Neural progenitor cell (in vitro differentiated cells): ENCODE data around the gene RAP1A. TPM values are rescaled to one million over a fixed set of nuclear protein-coding genes. Genes with fewer than 3 reads are reported as not detected.

Source experiments
- DNase-seq: peaks from one replicate; pipeline ENCODE4 v3.0.0-alpha.2; 2016; ENCODE audit warnings: low spot score
- H2AFZ ChIP-seq: fragments of 200-600 bp; sonication (generic); replicated peaks from 2 replicates; pipeline ENCODE4 v1.6.1; 2016; ENCODE audit warnings: antibody characterized with exemption
- H3F3A ChIP-seq: fragments of 200-600 bp; sonication (generic); 2 replicates; pipeline ENCODE4 v1.6.1; 2016; ENCODE audit warnings: antibody characterized with exemption, low read depth
- H3K27ac ChIP-seq: fragments of 200-600 bp; sonication (generic); 2 replicates; pipeline ENCODE4 v1.5.1; 2016; ENCODE audit warnings: mild to moderate bottlenecking
- H3K27me3 ChIP-seq: fragments of 200-600 bp; sonication (generic); 2 replicates; pipeline ENCODE4 v1.6.1; 2016; ENCODE audit warnings: mild to moderate bottlenecking, moderate library complexity
- H3K36me3 ChIP-seq: fragments of 200-600 bp; sonication (generic); 2 replicates; pipeline ENCODE4 v1.5.1; 2016
- H3K4me1 ChIP-seq: fragments of 200-600 bp; sonication (generic); 2 replicates; pipeline ENCODE4 v1.6.1; 2016; ENCODE audit warnings: mixed run types
- H3K4me2 ChIP-seq: fragments of 200-600 bp; sonication (generic); 2 replicates; pipeline ENCODE4 v1.6.1; 2016
- H3K4me3 ChIP-seq: fragments of 200-600 bp; sonication (generic); 2 replicates; pipeline ENCODE4 v1.5.1; 2016
- H3K79me2 ChIP-seq: fragments of 200-600 bp; sonication (generic); 2 replicates; pipeline ENCODE4 v1.6.1; 2016; ENCODE audit warnings: low read depth
- H3K9ac ChIP-seq: fragments of 200-600 bp; sonication (generic); 2 replicates; pipeline ENCODE4 v1.6.1; 2016
- H3K9me3 ChIP-seq: fragments of 200-600 bp; sonication (generic); 2 replicates; pipeline ENCODE4 v1.5.1; 2016; ENCODE audit warnings: low read depth
- H4K20me1 ChIP-seq: fragments of 200-600 bp; sonication (generic); 2 replicates; pipeline ENCODE4 v1.6.1; 2016; ENCODE audit warnings: low read depth
- H3K27ac Mint-ChIP-seq: 3 replicates; pipeline ENCODE4 v1.8.0; 2021; ENCODE audit warnings: mixed read lengths
- H3K27me3 Mint-ChIP-seq: 2 replicates; pipeline ENCODE4 v1.8.0; 2022; ENCODE audit warnings: low read depth, mild to moderate bottlenecking, inconsistent platforms, moderate library complexity, mixed read lengths; ENCODE audit not compliant: insufficient read depth
- H3K36me3 Mint-ChIP-seq: 3 replicates; pipeline ENCODE4 v1.8.0; 2021; ENCODE audit warnings: mixed read lengths
- H3K4me1 Mint-ChIP-seq: 3 replicates; pipeline ENCODE4 v1.8.0; 2021; ENCODE audit warnings: mixed read lengths
- H3K4me3 Mint-ChIP-seq: 3 replicates; pipeline ENCODE4 v1.8.0; 2021; ENCODE audit warnings: mild to moderate bottlenecking, moderate library complexity, mixed read lengths
- H3K9me3 Mint-ChIP-seq: 3 replicates; pipeline ENCODE4 v1.8.0; 2020; ENCODE audit warnings: mixed read lengths
- EZH2 ChIP-seq: fragments of 200-600 bp; sonication (generic); IDR thresholded peaks from 2 replicates; pipeline ENCODE4 v1.6.1; 2017; ENCODE audit warnings: antibody characterized with exemption, mild to moderate bottlenecking, moderate library complexity
- EZH2phosphoT487 ChIP-seq: fragments of 200-600 bp; sonication (generic); IDR thresholded peaks from 2 replicates; pipeline ENCODE4 v1.6.1; 2017; ENCODE audit warnings: antibody characterized with exemption
- total RNA-seq: library from RNA; depleted of rRNA; stranded (reverse); fragments of >200 nt; gene quantifications from 2 replicates; pipeline ENCODE4 v1.2.3, GENCODE V29; 2015; ENCODE audit warnings: low replicate concordance
- TF ChIP-seq, protein P1 (sequence below): fragments of 200-600 bp; sonication (generic); IDR thresholded peaks from 2 replicates; pipeline ENCODE4 v1.5.1; 2017; ENCODE audit warnings: antibody characterized with exemption, mild to moderate bottlenecking

RAP1A gene
- total RNA-seq, 1 donor from 2014 or later = 27.5 TPM

- TF ChIP-seq, protein P1, sequence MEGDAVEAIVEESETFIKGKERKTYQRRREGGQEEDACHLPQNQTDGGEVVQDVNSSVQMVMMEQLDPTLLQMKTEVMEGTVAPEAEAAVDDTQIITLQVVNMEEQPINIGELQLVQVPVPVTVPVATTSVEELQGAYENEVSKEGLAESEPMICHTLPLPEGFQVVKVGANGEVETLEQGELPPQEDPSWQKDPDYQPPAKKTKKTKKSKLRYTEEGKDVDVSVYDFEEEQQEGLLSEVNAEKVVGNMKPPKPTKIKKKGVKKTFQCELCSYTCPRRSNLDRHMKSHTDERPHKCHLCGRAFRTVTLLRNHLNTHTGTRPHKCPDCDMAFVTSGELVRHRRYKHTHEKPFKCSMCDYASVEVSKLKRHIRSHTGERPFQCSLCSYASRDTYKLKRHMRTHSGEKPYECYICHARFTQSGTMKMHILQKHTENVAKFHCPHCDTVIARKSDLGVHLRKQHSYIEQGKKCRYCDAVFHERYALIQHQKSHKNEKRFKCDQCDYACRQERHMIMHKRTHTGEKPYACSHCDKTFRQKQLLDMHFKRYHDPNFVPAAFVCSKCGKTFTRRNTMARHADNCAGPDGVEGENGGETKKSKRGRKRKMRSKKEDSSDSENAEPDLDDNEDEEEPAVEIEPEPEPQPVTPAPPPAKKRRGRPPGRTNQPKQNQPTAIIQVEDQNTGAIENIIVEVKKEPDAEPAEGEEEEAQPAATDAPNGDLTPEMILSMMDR = no peak
- no peak for TF ChIP-seq EZH2phosphoT487
- no peak for TF ChIP-seq EZH2
- H3K9ac ChIP-seq = no peak overlapping the region
- H4K20me1 ChIP-seq = peaks cover 2% of the 10 kb centered on the region
- no peak overlapping the region for H3K27ac Mint-ChIP-seq
- H3K36me3 Mint-ChIP-seq = peaks cover 8% of the 10 kb centered on the region
- H3K36me3 ChIP-seq = no peaks in the 10 kb centered on the region
- H3K9me3 Mint-ChIP-seq = no peaks in the 10 kb centered on the region
- no peaks in the 10 kb centered on the region for H3F3A ChIP-seq
- H3K4me1 Mint-ChIP-seq = no peaks in the 10 kb centered on the region
- H3K27me3 Mint-ChIP-seq = no peaks in the 10 kb centered on the region
- no peaks in the 10 kb centered on the region for H3K79me2 ChIP-seq
- H3K4me2 ChIP-seq = no peak overlapping the region
- no peaks in the 10 kb centered on the region for H3K27me3 ChIP-seq
- H3K4me3 ChIP-seq = no peak overlapping the region
- H3K4me1 ChIP-seq = no peaks in the 10 kb centered on the region
- no peak overlapping the region for H3K27ac ChIP-seq
- no peaks in the 10 kb centered on the region for H3K9me3 ChIP-seq
- no peak for DNase-seq
- no peak overlapping the region for H2AFZ ChIP-seq
- no peak overlapping the region for H3K4me3 Mint-ChIP-seq
These were observed 85.2 kb downstream of the RAP1A start for GRCh38 chr1:111704776-111705175.

DNA sequence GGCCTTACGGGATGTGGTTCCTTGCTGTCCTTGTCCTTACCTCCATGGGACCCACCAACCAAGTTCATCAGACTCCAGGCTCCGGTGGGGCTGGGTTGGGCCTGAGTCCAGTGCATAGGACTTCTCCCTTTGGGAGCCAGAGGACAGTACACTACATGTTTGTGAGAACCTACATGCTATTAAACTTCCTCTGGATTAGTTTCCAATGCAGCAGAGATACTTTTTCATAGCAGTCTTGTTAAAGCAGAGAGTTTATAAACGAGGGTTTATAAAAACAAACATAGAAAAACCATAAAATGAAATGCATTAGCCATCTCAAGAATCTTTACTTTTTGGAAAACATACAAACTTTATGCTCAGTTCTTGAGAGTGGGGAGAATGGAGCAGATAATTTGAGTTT lies 86.3 kb downstream of the RAP1A start:
- H3K36me3 ChIP-seq = no peaks in the 10 kb centered on the region
- DNase-seq = no peak
- TF ChIP-seq EZH2phosphoT487 (no peak), EZH2 (no peak)
- TF ChIP-seq, protein P1 = no peak
- no peaks in the 10 kb centered on the region for H3K4me1 Mint-ChIP-seq
- H3K27ac ChIP-seq = no peak overlapping the region
- peaks cover 2% of the 10 kb centered on the region for H4K20me1 ChIP-seq
- H3K4me3 Mint-ChIP-seq = no peak overlapping the region
- peaks cover 4% of the 10 kb centered on the region for H3K36me3 Mint-ChIP-seq
- H3K27me3 Mint-ChIP-seq = no peaks in the 10 kb centered on the region
- H3K4me3 ChIP-seq = no peak overlapping the region
- H3K9me3 ChIP-seq = no peaks in the 10 kb centered on the region
- H3K27me3 ChIP-seq = no peaks in the 10 kb centered on the region
- no peak overlapping the region for H3K9ac ChIP-seq
- H2AFZ ChIP-seq = no peak overlapping the region
- H3K27ac Mint-ChIP-seq = no peak overlapping the region
- no peaks in the 10 kb centered on the region for H3K79me2 ChIP-seq
- H3K9me3 Mint-ChIP-seq = no peaks in the 10 kb centered on the region
- no peaks in the 10 kb centered on the region for H3F3A ChIP-seq
- no peak overlapping the region for H3K4me2 ChIP-seq
- H3K4me1 ChIP-seq = no peaks in the 10 kb centered on the region

DNA sequence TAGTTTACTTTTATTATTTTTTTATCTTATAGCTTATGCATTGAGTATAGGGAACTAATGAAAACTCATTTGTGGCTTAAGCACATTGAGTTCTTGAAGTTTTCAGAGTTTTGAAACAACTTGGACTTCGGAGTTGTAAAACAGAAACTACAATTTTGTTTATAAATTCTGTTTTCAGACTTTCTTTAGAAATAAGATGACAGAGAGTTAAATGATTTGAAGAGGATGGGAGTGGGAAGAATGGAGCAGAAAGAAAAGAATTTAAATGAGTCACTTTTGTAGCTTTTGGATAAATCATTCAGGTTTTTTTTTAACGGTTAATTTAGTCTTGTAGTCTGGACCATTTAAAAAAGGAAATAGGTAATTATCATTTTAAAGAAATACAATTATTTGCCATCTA lies 87.3 kb downstream of the RAP1A start:
- no peak overlapping the region for H3K4me2 ChIP-seq
- TF ChIP-seq EZH2phosphoT487 (no peak), EZH2 (no peak)
- TF ChIP-seq, protein P1 = no peak
- no peaks in the 10 kb centered on the region for H3K9me3 Mint-ChIP-seq
- no peak overlapping the region for H3K27ac ChIP-seq
- H2AFZ ChIP-seq = no peak overlapping the region
- H3K36me3 ChIP-seq = no peaks in the 10 kb centered on the region
- H3F3A ChIP-seq = no peaks in the 10 kb centered on the region
- H3K4me1 Mint-ChIP-seq = no peaks in the 10 kb centered on the region
- no peak overlapping the region for H3K9ac ChIP-seq
- H3K9me3 ChIP-seq = no peaks in the 10 kb centered on the region
- peaks cover 1% of the 10 kb centered on the region for H3K36me3 Mint-ChIP-seq
- no peak overlapping the region for H3K27ac Mint-ChIP-seq
- no peak overlapping the region for H3K4me3 ChIP-seq
- H3K4me1 ChIP-seq = no peaks in the 10 kb centered on the region
- peaks cover 2% of the 10 kb centered on the region for H4K20me1 ChIP-seq
- no peak overlapping the region for H3K4me3 Mint-ChIP-seq
- H3K27me3 ChIP-seq = no peaks in the 10 kb centered on the region
- DNase-seq = no peak
- H3K79me2 ChIP-seq = no peaks in the 10 kb centered on the region
- no peaks in the 10 kb centered on the region for H3K27me3 Mint-ChIP-seq

DNA sequence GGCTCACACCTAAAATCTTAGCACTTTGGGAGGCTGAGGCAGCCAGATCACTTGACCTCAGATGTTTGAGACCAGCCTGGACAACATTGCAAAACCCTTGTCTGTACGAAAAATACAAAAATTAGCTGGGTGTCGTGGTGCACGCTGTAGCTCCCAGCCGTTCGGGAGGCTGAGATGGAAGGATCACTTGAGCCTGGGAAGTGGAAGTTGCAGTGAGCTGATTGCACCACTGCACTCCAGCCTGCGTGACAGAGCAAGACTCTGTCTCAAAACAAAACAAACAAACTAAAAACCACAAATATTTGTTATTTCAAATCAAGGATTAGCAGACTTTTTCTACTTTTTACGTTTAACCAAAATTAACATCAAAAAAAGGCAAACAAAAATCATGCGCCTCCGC lies 88.3 kb downstream of the RAP1A start:
- H3K4me3 Mint-ChIP-seq = no peak overlapping the region
- H3F3A ChIP-seq = peaks cover 5% of the 10 kb centered on the region
- H3K27ac Mint-ChIP-seq = no peak overlapping the region
- H3K9ac ChIP-seq = no peak overlapping the region
- no peaks in the 10 kb centered on the region for H3K9me3 ChIP-seq
- DNase-seq = no peak
- H3K36me3 ChIP-seq = no peaks in the 10 kb centered on the region
- H4K20me1 ChIP-seq = peaks cover 2% of the 10 kb centered on the region
- no peaks in the 10 kb centered on the region for H3K9me3 Mint-ChIP-seq
- H3K4me1 ChIP-seq = no peaks in the 10 kb centered on the region
- H3K27me3 ChIP-seq = no peaks in the 10 kb centered on the region
- H3K4me3 ChIP-seq = no peak overlapping the region
- no peak overlapping the region for H3K4me2 ChIP-seq
- H3K27ac ChIP-seq = no peak overlapping the region
- TF ChIP-seq EZH2phosphoT487 (no peak), EZH2 (no peak)
- TF ChIP-seq, protein P1 = no peak
- H3K79me2 ChIP-seq = no peaks in the 10 kb centered on the region
- no peaks in the 10 kb centered on the region for H3K27me3 Mint-ChIP-seq
- H2AFZ ChIP-seq = no peak overlapping the region
- no peaks in the 10 kb centered on the region for H3K4me1 Mint-ChIP-seq
- H3K36me3 Mint-ChIP-seq = peaks cover 1% of the 10 kb centered on the region
